Astrocyte (in vitro differentiated cells and primary cell): ENCODE data around the gene HAGHL.

Experiments used
- EZH2 ChIP-seq: IDR thresholded peaks from 2 replicates; pipeline ENCODE4 v1.6.1; 2012; ENCODE audit warnings: mild to moderate bottlenecking, low read length, inconsistent platforms; ENCODE audit not compliant: insufficient read depth
- TF ChIP-seq, protein P1 (sequence below): IDR thresholded peaks from 2 replicates; pipeline ENCODE4 v1.5.1; 2011; ENCODE audit warnings: low read depth, mild to moderate bottlenecking, inconsistent platforms, low read length, moderate library complexity; ENCODE audit not compliant: insufficient read depth

DNA sequence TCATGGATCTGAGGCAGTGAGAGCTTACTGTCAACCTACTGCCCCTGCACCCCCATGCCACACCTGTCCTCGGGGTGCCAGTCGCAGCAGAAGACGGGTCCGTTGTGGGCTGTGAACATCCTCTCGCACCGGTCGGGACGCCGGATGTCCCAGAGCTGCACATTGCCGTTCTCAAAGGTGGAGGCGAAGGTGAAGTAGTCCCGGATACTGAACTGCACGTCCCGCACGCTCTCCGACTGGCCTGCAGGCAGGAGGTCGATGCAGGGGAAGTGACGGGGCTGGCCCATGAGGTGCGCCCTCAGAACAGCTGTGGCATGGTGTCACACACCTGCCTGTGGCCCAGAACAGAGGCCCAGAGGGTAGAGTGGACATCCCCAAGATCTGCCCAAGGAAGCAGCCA is 39.4 kb upstream of the HAGHL start:
- TF ChIP-seq, protein P1, sequence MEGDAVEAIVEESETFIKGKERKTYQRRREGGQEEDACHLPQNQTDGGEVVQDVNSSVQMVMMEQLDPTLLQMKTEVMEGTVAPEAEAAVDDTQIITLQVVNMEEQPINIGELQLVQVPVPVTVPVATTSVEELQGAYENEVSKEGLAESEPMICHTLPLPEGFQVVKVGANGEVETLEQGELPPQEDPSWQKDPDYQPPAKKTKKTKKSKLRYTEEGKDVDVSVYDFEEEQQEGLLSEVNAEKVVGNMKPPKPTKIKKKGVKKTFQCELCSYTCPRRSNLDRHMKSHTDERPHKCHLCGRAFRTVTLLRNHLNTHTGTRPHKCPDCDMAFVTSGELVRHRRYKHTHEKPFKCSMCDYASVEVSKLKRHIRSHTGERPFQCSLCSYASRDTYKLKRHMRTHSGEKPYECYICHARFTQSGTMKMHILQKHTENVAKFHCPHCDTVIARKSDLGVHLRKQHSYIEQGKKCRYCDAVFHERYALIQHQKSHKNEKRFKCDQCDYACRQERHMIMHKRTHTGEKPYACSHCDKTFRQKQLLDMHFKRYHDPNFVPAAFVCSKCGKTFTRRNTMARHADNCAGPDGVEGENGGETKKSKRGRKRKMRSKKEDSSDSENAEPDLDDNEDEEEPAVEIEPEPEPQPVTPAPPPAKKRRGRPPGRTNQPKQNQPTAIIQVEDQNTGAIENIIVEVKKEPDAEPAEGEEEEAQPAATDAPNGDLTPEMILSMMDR = no peak
- no peak for TF ChIP-seq EZH2
